GM21723 (cell line): ENCODE results near the gene IFI27L1.
"Not testable (repeated sequence)": the region's sequence is repeated elsewhere in the genome, so short reads cannot be mapped to it uniquely, and the experiment has no call there.

Experiments
- ATAC-seq: cut with Tn5 transposase; IDR thresholded peaks from one replicate; pipeline ENCODE4 v1.9.1; 2021; ENCODE audit warnings: mild to moderate bottlenecking, moderate library complexity; ENCODE audit not compliant: unreplicated experiment

IFI27L1 gene

GRCh38 chr14:94047581-94047980, 33.5 kb upstream of the IFI27L1 start:
- ATAC-seq = no peak

GRCh38 chr14:94048691-94049624, 32.2 kb upstream of the IFI27L1 start:
- ATAC-seq = no peak

- ATAC-seq = no peak
These were observed 31.5 kb upstream of the IFI27L1 start for GRCh38 chr14:94049625-94050023.

GRCh38 chr14:94050231-94050880, 30.8 kb upstream of the IFI27L1 start:
- ATAC-seq = no peak

GRCh38 chr14:94051115-94051514, 30.0 kb upstream of the IFI27L1 start:
- no peak for ATAC-seq

GRCh38 chr14:94051779-94052178, 29.3 kb upstream of the IFI27L1 start:
- ATAC-seq = no peak

GRCh38 chr14:94052199-94052598, 28.9 kb upstream of the IFI27L1 start:
- no peak for ATAC-seq

GRCh38 chr14:94052662-94053061, 28.4 kb upstream of the IFI27L1 start:
- ATAC-seq = no peak

- no peak for ATAC-seq
These were observed 26.7 kb upstream of the IFI27L1 start for GRCh38 chr14:94054401-94054800.

- no peak for ATAC-seq
These were observed 26.2 kb upstream of the IFI27L1 start for GRCh38 chr14:94054936-94055335.

- ATAC-seq = peak; percentile 83
These were observed 24.4 kb upstream of the IFI27L1 start for GRCh38 chr14:94056579-94057308.

GRCh38 chr14:94058128-94058673, 22.9 kb upstream of the IFI27L1 start:
- no peak for ATAC-seq

- no peak for ATAC-seq
These were observed 22.4 kb upstream of the IFI27L1 start for GRCh38 chr14:94058674-94059138.

- no peak for ATAC-seq
These were observed 21.1 kb upstream of the IFI27L1 start for GRCh38 chr14:94059998-94060397.

- ATAC-seq = no peak
These were observed 18.7 kb upstream of the IFI27L1 start for GRCh38 chr14:94062344-94062940.

GRCh38 chr14:94066089-94066676, 14.9 kb upstream of the IFI27L1 start:
- no peak for ATAC-seq

GRCh38 chr14:94072076-94072475, 9.0 kb upstream of the IFI27L1 start:
- ATAC-seq = not testable (repeated sequence)

- ATAC-seq = no peak
These were observed 6.6 kb upstream of the IFI27L1 start for GRCh38 chr14:94074534-94074933.

GRCh38 chr14:94075008-94075407, 6.1 kb upstream of the IFI27L1 start:
- no peak for ATAC-seq

GRCh38 chr14:94077111-94077821, 3.8 kb upstream of the IFI27L1 start:
- ATAC-seq = no peak
